Measurements from ENCODE around the gene PTPRF.

PTPRF gene

DNA sequence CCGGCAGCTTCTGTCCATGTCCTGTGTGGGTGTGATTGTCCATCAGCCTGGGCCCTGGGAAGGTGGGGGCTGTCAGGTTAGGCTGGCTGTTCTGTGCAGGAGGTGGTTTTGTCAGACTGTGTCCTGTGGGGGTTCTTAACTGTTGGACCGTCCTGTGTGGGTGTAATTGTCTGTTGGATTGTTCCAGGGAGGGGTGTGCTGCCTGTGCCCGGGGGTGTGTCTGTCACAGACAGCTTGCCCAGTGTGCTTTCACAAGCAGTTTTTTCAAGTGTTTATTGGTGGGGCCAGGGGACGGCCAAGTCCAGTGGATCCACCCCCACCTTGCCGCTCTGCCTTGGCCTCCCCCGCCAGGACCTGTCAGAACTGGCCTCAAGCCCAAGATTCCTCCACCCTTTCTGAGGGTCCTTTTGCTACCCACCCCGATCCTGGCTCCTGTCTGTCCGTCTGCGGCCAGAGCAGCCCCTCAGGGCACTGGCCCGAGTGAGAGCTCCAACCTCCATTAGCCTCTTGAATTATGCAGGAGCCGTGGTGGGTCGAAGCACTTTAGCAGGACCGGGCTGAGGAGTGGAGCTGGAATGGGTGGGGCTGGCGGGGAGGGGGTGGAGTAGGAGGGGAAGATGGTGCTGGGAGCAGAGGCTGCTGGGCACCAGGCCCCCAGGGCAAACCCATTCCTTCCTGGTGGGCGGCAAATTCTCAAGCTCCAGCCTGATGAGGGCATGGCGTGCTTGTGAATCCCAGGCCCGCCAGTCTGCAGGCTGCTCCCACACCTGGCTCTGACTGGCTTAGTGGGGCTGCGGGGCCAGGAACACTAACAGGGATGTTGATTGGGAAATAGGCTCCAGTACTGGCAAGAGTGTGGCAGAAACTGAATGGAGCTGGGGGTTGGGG, 47.2 kb downstream of the PTPRF start:
- no peak for DNase-seq (ENCODE audit: low read depth, low spot score)

DNA sequence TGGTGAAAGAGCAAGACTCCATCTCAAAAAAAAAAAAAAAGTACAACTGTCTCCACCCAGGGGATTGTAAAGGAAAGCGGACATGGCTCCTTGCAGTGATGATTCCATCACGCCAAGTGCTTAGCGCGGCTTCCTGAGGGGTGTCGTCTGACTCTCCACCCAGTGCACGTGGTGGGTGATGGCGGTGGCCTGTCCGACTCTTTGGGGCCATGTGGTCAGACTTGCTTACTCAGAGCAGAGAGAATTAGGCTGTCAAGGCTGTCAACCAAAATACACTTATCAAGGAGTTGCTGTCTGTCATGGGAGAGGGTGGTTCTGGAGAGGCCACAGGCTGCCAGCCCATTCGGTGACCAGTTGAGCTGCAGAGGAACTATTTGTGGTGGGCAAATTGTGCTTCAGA, 49.4 kb downstream of the PTPRF start:
- no peak for DNase-seq (ENCODE audit: low read depth, low spot score)

DNA sequence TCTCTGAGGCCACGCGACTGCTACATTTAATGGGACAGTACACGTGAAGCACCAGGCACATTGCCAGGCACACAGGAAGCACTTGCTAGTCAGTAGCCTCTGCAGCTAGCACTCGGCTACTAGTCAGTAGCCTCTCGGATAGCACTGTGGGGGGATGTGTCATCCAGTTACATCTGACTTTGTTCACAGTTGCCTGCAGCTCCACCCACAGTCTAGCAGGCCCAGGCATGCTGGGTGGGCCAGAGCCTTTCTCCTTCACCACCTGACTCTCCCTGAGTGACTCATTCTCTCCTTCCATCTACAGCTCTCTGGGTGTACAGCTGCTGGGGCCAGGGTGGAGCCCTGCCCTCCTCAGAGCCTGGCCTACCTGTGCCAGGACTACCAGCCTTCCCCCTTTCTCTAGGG, 51.5 kb downstream of the PTPRF start:
- no peak for DNase-seq (ENCODE audit: low read depth, low spot score)

DNA sequence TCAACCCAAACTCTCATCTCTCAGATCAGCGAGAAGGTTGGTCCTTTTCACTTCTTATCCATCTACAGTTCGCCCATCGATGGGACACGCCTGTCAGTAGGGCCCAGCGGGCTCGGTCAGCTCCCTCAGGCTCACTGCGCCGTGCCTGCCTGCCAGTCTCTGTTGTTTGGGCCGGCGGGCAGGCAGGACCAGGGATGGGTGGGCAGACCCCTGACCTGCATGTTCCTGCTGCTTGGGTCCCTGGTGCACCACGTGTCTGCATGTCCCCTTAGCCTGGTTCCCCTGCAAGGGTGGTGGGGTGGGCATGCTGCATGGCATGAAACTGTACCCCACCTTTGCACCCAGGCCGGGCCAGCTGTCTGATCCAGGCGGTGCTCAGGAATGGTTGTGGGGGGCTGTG, 52.4 kb downstream of the PTPRF start:
- DNase-seq (ENCODE audit: low read depth, low spot score) = no peak

DNA sequence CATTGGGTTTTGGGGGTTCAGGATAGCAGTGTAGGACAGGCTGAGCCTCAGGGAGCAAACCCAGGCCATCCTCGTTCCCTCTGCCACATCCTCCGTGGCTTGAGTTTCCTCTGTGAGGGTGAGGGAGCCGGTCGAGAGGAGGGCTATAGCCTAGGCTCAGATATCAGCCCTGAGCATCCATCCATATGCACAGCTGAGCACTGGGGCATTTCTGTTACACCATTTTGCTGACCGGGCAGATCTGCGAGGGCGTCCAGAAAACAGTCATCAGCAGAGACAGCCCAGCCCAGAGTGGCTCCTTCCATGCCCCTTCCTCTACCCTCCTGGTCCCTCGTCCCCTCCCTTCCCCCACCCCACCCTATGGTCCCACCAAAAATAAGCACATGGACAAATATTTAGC, 53.5 kb downstream of the PTPRF start:
- no peak for DNase-seq (ENCODE audit: low read depth, low spot score)

DNA sequence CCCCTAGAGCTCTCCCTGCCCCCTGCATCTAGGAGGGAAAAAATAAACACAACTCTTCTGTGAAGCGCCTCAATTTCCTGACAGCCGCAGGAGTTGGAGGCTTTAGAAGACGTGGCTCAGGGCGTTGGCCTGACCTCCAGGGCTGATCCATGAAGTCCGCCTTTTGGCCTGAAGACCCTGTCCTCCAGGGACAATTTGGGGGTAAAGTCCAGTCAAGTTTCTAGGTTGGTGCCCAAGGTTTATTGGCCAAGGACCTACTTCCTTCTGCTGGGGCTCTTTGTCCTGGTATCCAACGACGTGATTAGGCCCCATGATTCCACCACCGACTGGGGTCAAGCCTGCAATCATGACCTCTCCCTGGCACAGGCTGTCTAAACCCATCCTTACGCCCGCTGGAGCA, 54.9 kb downstream of the PTPRF start:
- DNase-seq (ENCODE audit: low read depth, low spot score) = no peak

DNA sequence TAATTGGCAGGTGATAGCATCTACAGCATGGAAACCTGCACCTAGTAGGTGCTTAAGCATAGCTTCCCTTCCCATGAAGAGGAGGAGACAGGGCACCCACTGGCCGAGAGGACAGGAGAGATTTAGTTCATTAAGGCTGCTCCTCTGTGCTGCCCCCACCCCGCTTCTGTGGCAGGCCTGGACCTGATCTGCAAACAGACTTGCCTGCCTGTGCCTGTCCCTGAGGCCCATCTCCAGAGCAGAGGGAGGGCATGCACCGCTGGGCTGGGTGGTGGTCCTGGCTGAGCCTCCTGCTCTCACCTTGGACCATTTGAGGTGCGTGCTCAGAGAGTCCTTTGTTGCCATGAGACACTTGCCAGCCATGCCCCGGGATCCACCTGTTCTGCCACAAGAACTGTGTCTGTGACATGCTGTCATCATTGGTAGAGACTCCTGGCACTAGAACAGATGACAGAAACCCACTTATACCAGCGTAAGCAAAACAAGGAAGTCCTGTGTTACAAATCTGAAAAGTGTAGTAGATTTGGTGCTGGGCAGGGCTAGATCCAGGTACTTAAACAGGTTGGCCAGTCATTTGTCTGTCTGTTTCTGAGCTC, 55.6 kb downstream of the PTPRF start:
- DNase-seq (ENCODE audit: low read depth, low spot score) = no peak

DNA sequence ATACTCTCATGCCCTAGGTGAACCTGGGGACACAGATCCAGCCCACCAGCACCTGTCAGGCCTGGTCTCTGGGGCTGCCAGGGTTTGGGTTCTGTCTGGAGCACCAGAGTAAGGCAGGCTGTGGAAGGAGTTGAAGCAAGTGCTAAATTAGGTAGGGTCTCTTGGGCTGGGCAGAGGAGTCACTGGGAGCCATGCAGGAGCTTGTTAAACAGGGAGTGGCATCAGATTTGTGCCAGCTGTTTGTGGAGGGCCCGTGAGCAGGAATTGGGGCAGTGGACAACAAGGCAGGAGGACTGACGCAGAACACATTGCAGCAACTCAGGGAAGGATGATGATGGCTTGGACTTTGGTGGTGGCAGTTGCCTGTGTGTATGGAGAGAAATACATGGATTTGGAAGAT, 56.3 kb downstream of the PTPRF start:
- no peak for DNase-seq (ENCODE audit: low read depth, low spot score)

DNA sequence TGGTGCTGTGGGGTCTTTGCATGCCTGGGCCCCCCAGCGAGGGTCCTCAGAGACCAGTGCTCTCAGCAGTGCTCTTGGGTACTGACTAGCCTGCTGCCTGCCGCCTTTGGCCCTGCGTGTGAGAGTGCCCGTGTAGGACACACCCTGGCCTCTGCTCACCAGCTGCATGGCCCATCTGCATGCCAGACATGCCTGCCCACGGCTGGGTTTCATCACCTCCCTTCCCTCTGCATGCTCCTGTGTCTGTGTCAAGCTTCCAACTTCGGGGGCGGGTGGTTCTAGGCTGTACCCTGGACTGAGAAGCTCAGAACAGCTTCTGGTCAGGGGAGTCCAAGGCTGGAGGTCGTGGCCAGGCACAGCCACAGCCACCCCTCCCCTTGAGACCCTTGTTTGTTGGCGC, 56.9 kb downstream of the PTPRF start:
- no peak for DNase-seq (ENCODE audit: low read depth, low spot score)

DNA sequence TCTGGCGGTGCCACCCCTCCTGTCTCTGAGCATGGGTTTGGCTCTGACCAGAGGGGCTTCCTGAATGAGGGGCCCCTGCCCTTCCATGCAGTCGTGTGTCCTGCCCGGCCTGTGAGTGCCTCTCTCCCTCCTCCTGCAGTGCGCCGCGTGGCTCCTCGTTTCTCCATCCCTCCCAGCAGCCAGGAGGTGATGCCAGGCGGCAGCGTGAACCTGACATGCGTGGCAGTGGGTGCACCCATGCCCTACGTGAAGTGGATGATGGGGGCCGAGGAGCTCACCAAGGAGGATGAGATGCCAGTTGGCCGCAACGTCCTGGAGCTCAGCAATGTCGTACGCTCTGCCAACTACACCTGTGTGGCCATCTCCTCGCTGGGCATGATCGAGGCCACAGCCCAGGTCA, 57.9 kb downstream of the PTPRF start:
- DNase-seq (ENCODE audit: low read depth, low spot score) = no peak

DNA sequence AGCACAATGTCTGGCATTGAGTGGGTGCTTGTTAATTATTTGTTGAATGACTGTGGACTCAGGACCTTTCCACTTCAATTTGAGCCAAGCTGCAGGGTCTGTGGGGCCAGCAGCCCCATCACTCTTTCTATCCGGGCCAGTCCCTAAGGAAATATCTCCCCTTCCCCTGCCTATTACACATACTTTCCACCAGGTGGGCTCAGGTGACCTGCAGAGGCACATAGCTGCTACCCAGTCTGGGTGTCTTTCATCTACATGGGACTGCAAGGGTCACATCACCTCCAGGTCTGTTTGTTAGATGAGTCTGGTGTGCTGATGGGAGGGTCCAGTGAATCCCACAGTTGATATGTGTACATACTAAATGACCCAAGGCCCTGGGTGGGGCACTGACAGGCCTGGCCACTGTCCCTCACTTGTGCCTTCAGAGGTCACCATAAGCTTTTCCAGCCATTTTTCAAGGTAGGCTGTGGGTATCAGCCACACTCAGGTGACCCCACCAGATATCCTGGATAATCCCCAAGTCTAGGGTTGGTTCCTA, 59.8 kb downstream of the PTPRF start:
- DNase-seq (ENCODE audit: low read depth, low spot score) = no peak

DNA sequence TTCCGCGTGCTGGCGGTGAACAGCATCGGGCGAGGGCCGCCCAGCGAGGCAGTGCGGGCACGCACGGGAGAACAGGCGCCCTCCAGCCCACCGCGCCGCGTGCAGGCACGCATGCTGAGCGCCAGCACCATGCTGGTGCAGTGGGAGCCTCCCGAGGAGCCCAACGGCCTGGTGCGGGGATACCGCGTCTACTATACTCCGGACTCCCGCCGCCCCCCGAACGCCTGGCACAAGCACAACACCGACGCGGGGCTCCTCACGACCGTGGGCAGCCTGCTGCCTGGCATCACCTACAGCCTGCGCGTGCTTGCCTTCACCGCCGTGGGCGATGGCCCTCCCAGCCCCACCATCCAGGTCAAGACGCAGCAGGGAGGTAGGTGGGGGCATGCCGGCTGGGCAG, 60.5 kb downstream of the PTPRF start:
- no peak for DNase-seq (ENCODE audit: low read depth, low spot score)

DNA sequence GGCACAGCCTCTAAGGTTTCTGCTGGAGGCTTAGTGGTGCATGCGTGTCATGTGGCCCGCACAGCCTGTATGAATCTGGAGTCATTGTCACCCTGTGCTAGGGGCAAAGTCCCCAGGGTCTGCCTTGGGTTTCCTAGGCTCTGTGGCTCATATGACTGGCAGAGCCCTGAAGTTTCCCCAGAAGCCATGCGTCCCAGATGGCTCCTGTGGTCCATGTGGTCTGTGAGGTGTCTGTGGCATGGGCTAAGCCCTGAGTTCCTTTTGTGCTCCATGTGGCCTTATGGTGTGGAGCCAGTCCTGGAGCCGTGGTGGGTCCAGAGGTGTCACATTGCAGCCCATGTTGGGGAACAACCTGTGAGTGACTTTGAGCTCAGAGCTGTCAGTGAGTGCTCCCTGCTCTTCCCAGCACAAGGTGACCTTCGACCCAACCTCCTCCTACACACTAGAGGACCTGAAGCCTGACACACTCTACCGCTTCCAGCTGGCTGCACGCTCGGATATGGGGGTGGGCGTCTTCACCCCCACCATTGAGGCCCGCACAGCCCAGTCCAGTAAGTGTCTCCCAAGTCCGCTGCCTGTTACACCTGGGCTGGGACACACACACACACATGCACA, 61.5 kb downstream of the PTPRF start:
- DNase-seq (ENCODE audit: low read depth, low spot score) = no peak

DNA sequence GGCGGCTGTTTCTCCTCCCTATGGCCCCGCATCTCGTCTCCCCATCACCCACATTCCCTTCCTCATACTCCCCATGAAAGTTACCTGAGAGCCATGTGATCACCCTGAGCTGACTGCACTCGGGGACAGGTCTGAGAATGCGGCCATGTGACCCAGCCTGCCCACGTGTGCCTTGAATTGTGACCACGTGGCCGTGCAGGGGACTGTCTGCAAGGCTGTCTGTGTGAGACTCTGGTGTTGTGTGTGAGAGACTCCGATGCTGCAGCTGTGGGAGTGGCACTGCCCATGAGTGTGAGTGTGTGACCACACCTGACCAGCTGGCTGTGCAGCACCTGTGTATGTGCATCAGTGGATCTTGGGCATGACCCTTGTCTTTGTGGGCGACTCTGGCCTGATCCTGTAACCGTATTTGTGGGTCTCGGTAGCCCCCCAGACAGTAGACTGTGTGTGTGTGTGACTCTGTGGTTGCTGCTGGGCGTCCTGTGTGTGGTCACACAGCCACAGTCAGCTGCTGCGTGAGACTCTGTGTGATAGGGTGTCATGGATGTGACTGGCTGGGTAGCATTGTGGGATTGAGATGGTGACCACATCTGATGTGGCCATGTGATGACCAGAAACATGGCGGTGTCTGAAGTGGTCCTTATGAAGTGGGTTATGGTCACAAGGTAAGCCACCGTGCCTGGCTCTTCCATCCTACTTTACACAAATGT, 62.4 kb downstream of the PTPRF start:
- DNase-seq (ENCODE audit: low read depth, low spot score) = no peak

DNA sequence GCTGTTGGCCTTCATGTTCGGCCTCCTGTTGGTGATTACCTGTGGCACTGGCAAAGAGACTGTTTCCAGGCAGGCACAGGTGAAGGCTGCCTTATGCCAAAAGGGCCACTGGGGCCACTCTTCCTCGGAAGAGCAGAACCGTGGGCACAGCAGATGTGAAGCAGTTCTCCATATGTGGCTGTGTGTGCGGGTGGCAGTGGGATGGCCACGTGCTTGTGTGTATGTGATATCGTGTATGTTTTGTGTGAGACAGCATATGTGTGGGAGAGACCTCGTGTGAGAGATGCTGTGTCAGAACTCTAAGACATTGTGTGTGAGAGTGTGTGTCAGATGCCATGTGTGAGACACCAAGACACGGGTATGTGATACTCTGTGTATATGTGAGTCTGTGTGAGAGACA, 65.9 kb downstream of the PTPRF start:
- no peak for DNase-seq (ENCODE audit: low read depth, low spot score)

DNA sequence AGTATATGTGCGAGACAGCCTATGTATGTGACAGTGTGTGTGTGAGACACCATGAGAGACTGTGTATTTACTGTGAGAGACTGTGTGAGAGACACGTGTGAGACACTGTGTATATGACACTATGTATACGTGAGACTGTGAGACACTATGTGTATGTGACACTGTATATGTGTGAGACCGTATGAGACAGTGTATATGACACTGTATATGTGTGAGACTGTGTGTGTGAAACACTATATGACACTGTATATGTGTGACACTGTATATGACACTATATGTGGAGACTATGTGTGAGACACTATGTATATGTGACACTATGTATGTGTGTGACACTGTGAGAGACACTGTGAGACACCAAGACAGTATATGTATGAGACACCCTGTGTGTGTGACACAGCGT, 66.3 kb downstream of the PTPRF start:
- no peak for DNase-seq (ENCODE audit: low read depth, low spot score)

DNA sequence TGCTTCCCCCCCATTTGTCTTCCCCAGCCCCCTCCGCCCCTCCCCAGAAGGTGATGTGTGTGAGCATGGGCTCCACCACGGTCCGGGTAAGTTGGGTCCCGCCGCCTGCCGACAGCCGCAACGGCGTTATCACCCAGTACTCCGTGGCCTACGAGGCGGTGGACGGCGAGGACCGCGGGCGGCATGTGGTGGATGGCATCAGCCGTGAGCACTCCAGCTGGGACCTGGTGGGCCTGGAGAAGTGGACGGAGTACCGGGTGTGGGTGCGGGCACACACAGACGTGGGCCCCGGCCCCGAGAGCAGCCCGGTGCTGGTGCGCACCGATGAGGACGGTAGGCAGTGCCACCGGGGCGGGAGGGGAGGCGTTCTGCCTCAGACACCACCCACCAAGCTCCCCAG, 67.0 kb downstream of the PTPRF start:
- DNase-seq (ENCODE audit: low read depth, low spot score) = no peak

DNA sequence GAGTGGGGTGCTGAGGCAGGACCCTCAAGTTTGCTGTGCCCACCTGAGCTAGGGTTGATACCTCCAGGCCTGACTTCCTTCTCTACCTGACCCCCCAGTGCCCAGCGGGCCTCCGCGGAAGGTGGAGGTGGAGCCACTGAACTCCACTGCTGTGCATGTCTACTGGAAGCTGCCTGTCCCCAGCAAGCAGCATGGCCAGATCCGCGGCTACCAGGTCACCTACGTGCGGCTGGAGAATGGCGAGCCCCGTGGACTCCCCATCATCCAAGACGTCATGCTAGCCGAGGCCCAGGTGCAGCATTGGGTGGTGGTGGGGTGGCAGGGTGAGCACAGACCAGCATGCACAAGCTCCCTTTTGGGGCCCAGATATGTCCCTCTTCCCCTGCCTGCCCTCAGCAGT, 67.9 kb downstream of the PTPRF start:
- no peak for DNase-seq (ENCODE audit: low read depth, low spot score)

DNA sequence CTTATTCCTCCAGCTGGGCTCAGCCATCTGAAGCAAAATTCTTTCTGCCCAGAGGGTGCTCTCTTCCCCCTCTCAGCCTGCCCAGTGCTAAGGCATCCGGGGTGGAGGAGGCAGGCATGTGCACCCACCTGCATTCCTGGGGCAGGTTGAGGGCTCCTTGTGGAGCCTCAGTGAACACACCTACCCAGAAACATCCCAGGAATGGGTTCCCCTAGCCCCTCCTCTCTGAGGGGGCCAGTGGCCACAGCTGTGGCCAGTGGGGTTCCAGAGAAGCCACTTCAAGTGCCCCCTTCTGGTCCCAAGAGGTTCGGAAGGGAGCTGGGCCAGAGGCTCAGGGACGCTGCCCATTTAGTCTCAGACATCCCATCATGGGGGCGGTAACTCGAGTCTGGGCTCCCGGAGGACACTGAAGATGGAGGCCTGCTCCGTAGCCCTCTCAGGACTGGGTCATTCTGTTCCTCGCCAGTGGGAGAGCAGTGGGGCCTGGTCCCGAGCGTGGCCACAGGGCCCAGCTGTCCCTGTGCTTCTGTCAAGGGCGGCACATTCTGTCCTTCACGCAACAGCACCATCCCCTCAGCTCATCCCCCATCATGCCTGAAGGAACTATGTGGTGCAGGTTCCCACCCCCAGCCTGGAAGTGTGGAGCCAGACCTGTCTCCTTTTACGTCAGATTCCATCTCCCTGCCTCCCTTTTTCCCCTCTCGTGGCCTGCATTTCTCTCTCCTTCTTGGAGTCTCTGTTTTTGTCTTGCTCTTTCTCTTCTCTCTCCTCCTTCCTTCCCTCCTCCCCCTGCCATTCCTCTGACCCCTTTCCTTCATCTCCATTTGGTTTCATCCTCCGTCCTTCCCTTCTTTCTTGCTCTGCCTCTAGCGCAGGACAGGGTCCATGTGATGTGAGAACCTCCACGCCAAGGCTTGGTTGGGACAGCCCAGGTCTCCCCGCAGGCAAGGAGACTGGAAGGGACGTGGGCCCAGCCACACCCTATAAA, 69.6 kb downstream of the PTPRF start:
- no peak for DNase-seq (ENCODE audit: low read depth, low spot score)

DNA sequence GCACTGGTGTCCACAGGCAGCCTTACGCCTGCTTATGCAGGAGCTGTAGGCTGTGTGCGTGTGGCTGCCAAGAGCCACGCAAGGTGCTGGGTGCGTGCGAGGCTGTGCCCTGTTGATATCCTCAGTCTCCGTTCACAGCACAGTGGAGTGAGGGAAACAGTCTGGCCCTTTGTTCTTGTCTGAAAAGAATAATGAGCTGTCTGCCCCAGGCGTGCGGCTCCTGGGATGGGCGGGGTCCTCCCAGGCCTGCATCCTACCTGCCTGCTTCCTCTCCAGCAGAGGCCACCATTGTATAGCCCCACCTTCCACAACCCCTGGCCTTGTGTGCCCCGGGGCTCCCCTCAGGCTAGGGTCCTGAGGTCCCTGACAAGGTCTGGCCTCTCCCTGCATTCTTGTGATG, 72.3 kb downstream of the PTPRF start:
- DNase-seq (ENCODE audit: low read depth, low spot score) = no peak

DNA sequence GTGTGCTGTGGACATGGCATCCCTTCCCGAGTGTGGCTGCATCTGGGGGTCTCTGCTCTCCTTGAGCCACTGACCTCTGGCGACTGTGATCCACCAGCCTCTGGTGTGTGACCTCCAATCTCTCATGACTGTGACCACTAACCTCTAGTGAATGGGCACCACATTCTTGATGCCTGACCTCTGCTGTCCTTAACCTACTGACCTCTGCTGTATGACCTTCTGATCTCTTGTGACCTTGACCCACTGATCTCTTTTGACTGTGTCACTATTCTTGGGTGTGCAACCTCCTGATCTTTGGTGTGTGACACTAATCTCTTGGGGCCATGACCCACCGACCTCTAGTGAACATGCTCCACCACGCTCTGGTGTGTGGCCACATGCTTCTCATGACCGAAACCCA, 73.5 kb downstream of the PTPRF start:
- DNase-seq (ENCODE audit: low read depth, low spot score) = no peak
